Activated naive CD4-positive, alpha-beta T cell treated with Interleukin-2 at 50 U/mL for 16 hours (primary cell): ENCODE data around the gene CFAP97D2.
"Not testable (repeated sequence)": the region's sequence is repeated elsewhere in the genome, so short reads cannot be mapped to it uniquely, and the experiment has no call there.

Experiments
- DNase-seq: peaks from one replicate; pipeline ENCODE4 v3.0.0-alpha.2; 2020

Gene CFAP97D2

GRCh38 chr13:114236227-114236626, 57.2 kb downstream of the CFAP97D2 start:
- no peak for DNase-seq

GRCh38 chr13:114237415-114238112, 58.5 kb downstream of the CFAP97D2 start:
- DNase-seq, result no peak

DNA sequence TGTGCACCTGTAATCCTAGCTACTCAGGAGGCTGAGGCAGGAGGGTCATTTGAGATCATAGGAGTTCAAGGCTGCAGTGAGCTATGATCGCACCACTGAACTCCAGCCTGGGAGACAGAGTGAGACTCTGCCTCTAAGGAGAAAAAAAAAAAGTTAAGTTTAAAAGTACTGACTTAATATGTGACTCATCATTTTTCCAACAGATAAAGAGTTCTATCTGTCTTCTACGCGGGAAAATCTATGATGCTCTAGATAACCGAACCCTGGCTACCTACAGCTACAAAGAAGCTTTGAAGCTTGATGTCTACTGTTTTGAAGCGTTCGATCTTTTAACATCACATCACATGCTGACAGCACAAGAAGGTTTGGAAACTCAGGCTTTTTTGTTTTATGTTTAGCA, 62.9 kb downstream of the CFAP97D2 start:
- no peak for DNase-seq

DNA sequence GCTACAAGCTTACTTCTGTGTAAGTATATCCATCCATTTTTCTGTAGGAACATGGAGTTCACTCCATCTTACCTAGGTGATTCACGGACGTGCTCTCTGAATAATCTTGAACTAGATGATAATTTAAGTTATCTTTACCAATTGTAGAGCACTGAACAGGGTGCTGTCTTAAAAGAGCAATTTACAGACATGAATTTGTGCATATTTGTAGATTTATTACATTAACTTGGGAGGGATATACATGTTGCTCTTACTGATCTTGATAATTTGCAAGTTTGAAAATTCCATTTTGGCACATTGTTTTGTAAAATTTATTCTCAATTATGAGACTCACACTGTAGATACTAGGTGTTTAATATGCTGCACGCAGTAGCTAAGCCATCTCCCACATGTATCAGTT, 64.9 kb downstream of the CFAP97D2 start:
- DNase-seq, result no peak

DNA sequence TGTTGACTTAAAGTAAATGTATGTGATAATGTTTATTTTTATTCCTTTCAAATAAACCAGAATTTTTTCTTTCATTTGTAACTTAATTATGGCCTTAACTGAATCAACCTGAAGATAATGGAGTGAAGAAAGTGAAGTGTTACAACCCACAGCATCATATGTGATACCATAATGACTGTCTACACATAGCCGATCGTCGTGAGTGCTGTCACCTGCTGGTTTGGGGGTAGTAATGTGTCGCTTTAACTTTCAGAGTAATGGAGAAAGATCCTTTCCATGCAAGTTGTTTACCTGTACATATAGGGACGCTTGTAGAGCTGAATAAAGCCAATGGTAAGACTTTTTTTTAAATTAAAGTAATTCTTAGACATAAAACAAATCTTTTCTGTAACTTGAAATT, 65.6 kb downstream of the CFAP97D2 start:
- no peak for DNase-seq

GRCh38 chr13:114248011-114248410, 69.0 kb downstream of the CFAP97D2 start:
- DNase-seq, result no peak

DNA sequence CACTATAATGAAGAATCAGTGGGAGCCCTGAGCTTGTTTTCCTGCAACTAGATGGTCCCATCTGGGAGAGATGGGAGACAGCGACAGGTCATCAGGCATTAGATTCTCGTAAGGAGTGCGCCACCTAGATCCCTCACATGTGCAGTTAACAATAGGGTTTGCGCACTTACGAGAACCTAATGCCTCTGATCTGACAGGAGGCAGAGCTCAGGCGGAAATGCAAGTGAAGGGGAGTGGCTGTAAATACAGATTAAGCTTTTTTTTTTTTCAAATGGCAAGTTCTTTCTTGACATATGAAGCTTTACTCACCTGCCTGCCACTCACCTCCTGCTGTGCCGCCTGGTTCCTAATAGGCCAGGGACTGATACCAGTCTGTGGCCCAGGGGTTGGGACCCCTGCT, 70.0 kb downstream of the CFAP97D2 start:
- no peak for DNase-seq

DNA sequence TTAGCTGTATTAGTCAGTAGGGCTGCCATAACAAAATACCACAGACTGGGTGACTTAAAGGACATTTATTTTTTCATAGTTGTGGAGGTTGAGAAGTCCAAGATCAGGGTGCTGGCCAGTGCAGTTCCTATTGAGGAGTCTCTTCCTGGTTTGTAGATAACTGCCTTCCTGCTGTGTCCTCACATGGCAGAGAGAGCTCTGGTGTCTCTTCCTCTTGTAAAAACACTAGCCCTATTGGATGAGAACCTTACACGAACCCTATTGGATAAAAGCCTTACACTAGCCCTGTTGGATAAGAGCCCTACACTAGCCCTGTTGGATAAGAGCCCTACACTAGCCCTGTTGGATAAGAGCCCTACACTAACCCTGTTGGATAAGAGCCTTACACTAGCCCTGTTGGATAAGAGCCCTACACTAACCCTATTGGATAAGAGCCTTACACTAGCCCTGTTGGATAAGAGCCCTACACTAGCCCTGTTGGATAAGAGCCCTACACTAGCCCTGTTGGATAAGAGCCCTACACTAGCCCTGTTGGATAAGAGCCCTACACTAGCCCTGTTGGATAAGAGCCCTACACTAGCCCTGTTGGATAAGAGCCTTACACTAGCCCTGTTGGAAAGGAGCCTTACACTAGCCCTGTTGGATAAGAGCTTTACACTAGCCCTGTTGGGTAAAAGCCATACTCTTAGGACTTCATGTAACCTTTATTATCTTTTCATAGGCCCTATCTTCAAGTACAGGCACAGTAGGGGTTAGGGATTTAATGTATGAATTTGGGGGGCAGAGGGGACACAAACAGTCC, 72.8 kb downstream of the CFAP97D2 start:
- DNase-seq, result not testable (repeated sequence)

DNA sequence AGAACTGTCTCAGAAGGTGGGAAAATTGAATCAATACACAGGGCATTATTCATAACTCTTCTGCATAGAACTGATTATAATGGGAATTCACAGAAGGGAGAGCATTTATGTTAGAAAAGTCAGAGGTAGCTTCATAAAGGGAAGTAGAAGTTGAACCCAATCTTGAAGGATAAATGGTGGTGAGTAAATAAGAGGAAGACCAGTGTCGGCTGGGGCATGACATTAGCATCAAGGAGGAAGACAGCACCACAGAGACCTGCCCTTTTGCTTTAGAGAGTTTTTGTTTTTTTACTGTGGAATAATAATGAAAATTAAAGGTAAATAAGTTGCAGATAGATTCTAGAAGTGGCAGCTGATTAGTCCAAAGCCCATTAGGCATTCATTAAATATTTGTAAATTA, 77.5 kb downstream of the CFAP97D2 start:
- no peak for DNase-seq

GRCh38 chr13:114257014-114257413, 78.0 kb downstream of the CFAP97D2 start:
- DNase-seq, result no peak

- no peak for DNase-seq
These were observed 79.5 kb downstream of the CFAP97D2 start for GRCh38 chr13:114258589-114258988.

DNA sequence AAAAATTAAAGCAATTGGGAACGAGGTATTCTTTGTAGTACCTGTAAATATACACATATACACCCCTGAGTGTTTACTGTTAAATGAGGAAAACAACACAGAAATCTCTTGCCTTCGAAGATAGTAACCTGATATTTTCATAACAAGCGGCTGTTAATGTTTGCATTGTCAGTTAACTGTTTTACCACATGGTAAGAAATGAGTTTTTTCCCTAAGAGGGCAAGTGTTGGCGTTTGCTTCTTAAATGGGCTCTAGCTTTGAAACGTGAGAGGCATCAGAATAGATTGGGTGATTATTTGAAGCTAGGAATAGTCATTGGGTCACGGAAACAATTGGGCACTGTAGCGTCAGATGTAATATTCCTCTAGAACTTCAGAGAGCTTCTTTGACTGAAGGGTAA, 80.3 kb downstream of the CFAP97D2 start:
- no peak for DNase-seq

GRCh38 chr13:114259974-114260373, 80.9 kb downstream of the CFAP97D2 start:
- no peak for DNase-seq

GRCh38 chr13:114260814-114261213, 81.8 kb downstream of the CFAP97D2 start:
- DNase-seq, result no peak

- DNase-seq, result no peak
These were observed 82.4 kb downstream of the CFAP97D2 start for GRCh38 chr13:114261328-114261965.

GRCh38 chr13:114263578-114263977, 84.5 kb downstream of the CFAP97D2 start:
- DNase-seq, result no peak

- not testable (repeated sequence) for DNase-seq
These were observed 85.3 kb downstream of the CFAP97D2 start for GRCh38 chr13:114264313-114264712.

- no peak for DNase-seq
These were observed 86.0 kb downstream of the CFAP97D2 start for GRCh38 chr13:114264886-114265611.

GRCh38 chr13:114266241-114266640, 87.2 kb downstream of the CFAP97D2 start:
- DNase-seq, result no peak

GRCh38 chr13:114268344-114269280, 89.6 kb downstream of the CFAP97D2 start:
- DNase-seq, result no peak

- no peak for DNase-seq
These were observed 90.3 kb downstream of the CFAP97D2 start for GRCh38 chr13:114269281-114269770.
